Astrocyte of the hippocampus (primary cell): ENCODE data around the gene KCNF1.

ENCODE experiments used
- DNase-seq: peaks from one replicate; pipeline ENCODE4 v3.0.0; 2011; ENCODE audit warnings: low read depth, low spot score

Gene KCNF1

DNA sequence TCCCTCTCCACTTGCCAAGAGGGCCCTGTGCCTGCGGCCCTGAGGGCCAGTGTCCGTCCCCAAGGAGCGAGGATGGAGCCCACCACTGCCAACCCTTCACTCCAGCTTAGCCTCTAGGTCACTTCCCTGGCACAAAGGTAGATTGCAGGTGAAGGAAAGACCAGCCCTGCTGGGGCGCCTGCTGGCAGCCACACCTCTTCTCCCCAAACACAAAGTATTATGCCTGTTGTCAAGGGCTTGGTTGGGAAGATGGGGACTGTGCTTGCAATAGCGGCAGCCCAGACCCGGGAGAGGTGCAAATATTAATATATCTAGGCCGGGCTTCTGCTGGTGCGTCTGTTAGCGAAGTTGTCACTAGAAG, 7.7 kb downstream of the KCNF1 start:
- no peak for DNase-seq

DNA sequence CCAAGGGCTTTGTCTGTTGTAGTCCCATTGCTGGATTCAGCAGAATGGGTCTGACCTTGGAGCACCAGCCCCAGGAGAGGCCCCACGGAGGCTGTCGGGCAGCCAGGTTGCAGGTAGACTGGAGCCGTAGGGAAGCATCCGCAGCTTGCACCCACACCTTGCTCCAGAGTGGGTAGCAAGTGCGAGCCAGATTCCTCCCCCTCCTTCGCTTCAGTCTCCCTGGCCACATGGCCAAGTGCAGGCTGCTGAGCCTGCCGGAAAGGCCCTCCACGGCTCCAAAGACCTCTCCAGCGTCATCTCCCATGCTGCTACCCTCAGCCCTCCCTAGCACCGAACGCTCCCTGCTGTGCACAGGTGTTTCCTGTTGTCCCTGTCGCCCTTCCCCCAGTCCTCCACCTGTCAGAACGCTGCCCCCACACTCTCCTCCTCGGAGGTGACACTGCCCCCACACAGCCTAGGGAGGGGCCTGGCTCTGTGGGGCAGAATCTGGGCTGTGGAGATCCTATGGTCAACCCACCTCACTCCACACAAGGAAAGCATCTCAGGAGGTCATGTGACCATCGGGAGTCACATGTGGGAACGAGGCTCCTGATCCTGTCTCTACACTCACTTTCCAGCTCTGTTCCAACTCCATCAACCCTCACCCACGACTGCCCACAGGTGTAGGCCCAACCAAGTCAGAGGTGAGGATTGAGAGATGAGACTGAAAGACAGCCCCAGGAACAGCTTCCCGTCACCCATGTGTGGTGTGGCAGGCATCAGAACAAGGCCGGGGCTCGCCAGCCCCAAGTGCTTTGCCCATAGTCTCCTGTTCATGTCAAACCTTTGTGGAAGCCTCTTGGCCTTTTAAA, 8.3 kb downstream of the KCNF1 start:
- DNase-seq, result no peak

DNA sequence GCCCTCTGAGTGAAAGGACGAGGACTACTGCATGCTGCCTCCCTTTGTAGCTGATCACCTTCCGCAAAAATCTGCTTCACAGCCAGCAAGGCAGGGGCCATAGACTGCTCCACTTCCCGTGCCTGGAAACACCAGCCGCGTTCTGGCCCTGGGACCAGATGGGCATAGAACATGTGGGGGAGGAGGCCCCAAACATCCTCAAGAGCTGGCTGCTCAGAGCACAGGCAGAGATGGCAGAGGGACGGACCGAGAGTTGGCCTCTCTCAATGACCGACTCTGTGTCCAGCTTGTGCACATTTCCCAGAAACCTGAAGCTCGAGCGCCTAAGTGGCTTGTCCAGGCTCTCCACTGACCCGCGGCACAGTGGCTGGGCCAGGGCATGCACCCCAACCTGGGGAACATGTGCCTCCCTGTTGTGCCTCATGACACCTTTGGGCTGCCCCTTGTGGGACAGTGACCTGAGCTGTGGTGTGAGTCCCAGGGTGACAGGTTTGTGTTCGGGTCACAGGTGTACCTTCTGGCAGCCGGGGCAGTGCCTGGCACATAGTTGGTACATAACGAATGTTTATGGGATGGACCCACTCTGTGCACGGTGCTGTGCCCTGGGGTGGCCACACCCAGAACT, 9.1 kb downstream of the KCNF1 start:
- DNase-seq, result no peak

DNA sequence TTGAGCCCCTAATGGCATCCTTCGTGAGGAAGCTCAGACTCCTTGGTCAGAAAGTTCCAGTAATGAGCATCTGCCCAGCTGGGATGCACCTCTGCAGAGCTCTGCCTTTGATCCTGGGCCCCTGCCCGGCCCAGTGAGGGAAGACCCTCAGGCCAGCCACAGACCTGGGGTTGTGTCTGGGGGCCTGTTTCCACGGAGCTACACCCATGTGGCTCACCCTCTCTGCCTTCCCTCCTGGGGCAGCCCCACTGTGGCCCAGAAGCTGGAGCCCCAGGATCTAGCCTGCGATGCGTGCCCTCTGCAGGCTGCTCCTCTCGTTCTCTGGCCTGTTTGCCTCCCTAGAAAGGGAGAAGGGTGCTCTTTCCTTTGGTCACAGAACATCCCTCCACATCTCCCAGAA, 9.8 kb downstream of the KCNF1 start:
- no peak for DNase-seq

DNA sequence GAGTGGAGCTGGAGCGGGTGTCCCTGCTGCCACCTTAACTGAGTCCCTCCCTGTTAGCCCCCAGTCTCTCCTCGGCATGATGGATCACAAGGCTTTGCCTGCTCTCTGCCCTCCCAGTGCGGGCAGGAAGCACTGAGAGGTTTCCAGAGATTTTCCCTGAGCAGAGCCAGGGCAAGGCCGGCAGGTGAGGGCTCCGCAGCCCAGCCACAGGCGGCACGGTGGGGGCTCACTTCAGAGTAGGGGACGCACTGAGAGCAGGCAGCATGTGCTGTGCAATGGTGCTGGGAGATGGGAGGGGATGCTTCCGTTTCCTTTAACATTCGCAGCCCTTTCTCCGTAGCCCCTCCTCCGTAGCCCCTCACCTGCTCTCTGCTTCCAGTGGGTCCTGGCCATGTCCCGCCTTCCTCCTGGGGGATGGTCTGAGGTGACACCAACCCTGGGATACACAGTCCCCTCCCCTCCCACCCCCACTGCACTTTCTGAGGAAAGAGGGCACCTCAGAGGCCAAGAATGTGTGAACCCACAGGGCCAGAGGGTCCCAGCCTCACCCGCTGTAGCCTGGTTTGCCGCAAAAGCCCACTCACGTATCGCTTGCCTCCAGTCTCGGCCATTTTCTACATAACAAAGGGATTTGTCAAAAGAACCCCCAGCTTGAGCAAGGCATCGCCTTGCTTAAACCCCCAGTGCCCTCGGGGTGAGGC, 10.7 kb downstream of the KCNF1 start:
- no peak for DNase-seq

DNA sequence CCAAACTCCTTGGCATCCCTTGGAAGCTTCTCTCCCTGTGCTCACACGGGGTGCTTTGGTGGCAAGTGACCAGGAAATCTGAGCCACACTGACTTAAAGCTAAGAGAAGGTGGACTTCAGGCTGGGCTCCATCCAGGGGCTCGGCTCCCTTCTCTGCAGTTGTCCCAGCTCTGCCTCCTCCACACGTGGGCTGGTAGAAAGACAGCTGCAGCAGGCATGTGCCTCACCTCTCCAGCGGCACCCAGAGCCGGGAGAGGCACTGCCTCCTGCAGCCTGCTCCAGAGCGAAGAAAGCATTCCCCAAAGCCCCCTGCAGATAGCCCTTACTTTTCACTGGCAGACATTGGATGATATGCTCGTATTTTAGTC, 11.3 kb downstream of the KCNF1 start:
- DNase-seq, result no peak

DNA sequence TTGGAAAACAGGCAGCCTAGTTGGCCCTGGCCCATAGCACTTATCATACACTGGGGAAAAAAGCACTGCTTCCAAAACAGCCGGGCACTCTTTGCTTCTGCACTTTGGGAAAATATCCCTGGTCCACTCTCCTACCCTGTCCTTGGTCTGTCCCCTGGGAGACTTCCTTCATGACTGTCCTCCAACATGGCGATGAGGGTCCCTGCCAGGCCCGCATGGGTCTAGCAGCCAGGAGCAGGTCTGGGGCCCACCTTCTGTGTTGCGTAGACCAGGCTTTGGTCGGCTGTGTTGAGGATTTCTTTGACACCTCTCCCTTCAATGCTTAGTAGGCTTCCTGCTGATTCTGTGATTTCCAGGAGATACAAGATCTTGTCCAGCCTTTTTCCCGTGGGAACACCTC, 12.2 kb downstream of the KCNF1 start:
- no peak for DNase-seq

DNA sequence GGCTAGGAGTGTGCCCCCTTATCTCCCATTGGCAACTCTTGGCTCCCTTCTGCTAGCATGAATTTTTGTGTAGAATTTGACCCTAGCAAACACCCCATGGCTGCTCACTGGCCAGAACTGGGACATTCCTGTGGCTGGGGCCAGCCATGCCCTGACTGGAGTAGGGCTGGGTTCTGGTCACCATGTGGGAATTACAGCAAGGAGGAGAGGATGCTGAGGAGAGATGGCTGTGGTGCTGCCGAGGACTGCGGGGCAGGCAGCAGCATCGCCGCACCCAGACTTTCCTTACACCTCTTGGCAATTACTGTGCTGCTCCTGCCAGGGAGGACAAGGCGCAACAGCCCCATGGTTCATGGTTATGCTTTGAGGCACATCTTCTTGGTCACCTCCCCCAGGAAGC, 12.7 kb downstream of the KCNF1 start:
- DNase-seq, result peak; percentile 64

DNA sequence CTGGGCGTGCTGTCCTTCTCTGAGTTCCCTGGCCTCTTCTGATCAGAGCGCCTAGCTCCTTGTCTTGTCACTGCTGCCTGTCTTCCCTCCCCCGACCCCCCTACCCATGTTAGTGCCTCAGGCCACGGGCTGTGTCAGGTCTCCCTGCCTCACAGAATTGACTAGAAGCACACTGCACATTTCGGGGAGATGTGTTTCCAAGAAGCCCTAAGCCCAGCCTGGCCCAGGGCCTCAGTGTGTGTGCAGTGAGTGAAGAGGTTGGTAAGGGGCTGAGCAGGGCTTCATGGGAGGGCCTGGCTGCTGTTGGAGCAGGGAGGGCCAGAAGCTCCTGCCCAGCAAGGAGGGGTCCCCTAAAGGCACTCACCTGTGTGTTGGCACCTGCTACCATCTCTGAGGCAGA, 13.1 kb downstream of the KCNF1 start:
- DNase-seq, result no peak

DNA sequence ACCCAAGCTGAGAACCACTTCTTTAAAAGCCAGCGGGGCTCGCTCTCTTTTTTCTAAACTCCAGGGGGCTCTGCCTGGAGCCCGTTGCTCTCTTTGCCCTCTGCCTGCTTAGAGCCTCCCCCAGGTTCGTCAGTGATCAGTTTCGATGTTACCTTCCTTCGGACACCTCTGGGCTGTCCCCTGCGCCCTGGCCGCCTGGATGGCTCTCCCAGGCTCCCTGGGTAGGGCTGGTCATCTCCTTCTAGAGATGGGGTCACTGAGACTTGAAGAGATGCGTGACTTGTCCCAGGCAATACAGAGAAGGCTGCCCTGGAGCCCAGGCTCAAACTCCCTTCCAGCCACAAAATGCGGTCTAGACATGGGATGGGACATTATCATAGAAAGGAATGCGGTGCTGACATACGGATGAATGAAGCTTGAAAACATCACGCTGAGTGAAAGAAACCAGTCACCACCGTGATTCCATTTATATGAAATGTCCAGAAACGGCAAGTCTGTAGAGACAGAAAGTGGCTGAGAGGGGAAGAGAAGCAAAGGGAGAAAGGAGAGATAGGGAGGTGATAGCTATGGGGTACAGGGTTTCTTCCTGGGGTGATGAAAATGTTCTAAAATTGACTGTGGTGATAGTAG, 14.6 kb downstream of the KCNF1 start:
- no peak for DNase-seq

DNA sequence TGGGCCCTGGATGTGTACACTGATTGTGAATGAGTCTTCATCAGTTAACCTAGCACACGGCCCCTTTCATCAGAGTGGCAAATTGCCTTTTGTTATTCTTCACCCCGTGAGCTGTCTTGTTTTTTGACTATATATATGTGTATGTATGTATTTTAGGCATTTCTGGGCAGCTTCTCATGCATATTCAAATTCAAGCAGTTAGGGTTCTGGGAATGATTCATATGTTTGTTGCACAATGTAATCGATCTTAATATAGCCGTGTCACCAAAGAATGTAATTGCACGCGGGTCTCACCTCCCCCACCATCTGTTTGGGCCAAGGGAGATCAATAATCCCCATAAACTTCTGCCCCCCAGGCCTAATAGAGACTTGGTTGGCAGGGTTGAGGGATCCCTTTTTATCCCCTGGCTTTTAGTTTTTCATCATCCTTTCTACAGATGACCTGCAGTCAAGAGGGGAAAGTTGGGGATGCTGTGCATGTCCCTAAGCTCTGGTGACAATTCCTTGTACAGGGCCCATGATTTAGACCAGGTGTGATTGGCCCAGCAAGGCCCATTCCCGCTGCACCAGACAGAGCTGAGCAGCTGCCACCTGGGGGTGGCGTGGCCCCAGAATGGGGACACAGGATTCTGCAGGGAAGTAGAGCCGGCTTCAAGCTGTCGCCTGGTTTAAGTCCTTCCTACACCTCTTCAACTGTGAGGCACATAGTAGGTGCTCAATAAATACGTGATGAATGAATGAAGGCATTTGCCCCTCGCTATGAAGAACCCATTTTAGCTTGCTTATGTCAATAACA, 19.2 kb downstream of the KCNF1 start:
- DNase-seq, result no peak

DNA sequence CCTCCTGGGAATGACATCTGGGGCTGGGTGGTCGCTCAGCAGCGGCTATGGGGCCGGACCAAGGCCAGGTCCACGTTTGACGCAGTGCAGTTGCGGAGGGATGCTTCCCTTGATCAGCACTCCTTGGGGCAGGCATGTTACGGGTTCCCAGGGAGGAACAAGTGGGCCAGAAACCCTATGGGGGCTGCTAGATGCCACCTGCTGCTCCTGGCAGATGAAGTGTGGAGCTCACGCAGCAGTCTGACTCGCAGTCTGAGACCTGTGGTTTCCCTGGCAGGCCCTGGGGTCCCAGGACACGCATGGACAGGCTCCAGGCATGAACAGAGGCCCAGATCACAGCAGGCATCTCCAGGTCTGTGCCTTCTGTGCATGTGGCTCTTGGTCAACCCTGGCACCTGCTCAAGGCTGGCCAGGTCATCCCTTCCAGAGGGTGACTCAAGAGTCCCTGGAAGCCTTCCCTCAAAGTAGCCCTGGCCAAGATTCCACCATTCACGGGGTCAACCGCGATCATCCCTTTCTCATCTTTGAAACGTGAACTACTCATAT, 20.0 kb downstream of the KCNF1 start:
- peak; percentile 73 for DNase-seq

DNA sequence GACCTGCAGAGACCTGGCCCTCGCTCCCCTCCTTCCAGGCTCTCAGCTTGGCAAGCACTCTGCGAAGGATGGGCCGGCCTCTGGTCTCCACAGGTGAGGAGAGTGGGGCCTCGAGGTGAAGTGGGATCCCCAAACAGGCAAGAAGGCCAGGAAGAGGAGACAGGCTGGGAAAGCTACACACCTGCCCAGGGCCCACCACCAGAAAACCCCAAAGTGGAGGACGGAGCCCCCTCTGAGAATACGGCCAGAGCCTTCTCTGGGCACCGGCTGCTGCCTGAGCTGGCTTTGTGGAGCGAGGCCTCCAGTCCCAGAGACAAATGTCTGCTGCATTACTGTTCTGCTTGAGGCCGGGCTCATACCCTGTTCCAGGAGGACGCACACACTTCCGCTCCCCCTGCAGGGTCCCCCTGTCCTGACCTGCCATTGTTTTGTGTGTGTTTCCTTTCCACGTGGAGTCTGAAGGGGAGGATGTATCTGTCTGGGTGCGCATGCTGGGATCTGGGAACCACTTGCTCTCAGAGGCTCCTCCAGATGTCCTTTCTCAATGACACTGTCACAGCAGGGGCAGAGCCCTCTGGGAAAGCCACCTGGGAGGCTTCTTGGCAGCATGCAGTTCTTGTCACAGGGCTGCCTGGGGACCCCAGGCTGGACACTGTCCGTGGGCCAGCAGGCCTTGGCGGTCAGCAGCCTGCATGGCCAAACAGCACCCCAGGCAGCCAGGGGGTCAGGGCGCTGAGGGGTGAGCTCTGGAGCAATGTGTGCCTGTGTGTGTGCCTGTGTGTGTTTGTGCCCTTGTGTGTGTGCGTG, 20.8 kb downstream of the KCNF1 start:
- no peak for DNase-seq

DNA sequence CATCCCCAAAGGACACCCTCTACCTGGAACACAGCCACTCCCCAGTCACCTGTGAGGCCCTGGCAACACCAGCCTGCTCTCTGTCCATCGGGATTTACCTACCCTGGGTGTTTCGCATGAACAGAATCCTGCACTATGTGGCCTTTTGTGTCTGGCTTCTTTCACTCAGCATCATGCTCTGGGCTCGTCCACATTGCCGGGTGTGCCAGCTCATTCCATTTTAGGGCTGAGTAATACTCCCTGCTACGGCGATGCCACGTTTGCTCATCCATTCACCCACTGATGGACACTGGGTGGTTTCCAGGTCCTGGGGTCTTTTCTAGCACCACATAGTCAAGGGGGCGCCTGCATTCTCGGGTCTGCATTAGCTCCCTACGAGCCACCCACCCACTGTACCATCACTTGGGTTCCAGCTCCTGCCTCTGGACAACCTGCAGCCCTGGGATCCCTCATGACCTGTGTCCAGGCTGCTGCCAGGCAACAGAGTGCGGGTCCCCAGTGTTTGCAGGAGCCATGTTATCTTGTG, 22.0 kb downstream of the KCNF1 start:
- DNase-seq, result no peak

DNA sequence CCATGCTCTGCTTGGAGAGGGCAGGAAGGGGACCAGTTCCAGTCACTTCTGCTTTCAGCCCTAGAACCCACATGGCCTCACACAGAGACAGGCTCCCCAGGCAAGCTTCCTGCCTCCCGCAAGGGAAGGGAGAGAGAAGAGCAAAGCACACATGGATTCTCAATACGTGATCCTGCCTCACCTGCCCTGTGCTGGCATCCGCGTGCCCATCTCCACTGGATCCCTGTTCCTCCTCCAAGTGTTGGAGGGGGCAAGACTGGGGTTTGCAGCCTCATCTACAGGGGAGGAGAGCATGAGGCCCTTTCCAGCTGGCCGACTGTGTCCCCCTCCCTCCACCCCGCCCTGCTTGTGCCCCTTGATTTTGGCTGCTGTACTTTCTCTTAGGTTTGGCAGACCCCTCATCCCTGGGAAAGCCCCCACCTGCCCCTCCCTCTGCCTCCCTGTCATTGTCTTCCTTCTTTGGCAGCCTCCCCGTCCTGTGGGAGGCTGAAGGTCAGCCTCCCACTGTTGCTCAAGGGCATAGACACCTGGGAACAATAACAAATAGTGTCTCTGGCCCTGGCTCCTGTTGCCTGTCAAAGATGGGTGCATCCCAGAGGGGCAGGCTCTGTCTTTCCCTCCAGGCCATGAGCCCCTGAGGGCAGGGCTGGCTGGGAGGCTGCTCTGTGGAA, 22.7 kb downstream of the KCNF1 start:
- DNase-seq, result no peak

DNA sequence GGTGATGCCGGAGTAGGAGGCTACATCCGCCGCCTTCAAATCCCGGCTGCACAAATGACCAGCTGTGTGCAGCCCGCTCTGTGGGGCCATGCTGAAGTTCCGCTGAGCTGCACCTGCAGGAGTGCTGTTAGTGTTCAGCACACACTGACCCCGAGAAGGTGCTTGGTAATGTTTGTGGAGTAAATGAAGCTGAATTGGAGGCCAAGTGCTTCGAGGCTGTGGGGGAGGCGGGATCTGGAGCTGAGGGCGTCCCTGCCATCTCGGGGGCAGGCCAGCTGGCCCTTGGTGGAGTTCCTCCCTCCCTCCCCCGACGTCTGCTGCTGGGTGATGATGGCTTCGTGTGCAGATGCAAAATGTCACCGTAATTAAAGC, 23.2 kb downstream of the KCNF1 start:
- DNase-seq, result no peak

DNA sequence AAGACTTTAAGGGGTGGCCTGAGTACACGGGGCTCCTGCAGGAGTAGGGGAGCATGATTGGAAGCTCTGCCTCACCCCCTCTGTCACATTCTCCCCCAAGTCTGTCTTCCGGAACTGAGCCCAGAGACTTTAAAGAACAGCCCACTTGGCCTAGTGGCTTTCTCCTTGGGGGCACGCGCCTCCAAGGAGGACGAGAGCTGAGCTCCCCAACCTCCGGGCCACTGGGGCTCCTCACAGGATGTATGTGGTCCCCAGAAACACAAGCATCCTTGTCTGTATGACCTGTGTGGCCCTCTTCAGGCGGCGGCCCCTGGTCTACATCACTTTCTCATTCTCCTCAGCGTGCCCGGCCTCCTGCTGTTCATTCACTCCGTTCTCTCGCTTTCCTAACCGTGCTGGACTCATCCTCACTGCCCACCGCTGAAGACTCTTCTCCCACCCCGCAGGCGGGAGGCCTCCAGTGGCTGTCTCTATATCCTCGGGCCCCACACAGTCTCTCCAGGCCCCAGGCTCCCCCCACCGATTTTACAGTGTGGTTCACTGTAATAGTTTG, 23.7 kb downstream of the KCNF1 start:
- no peak for DNase-seq

DNA sequence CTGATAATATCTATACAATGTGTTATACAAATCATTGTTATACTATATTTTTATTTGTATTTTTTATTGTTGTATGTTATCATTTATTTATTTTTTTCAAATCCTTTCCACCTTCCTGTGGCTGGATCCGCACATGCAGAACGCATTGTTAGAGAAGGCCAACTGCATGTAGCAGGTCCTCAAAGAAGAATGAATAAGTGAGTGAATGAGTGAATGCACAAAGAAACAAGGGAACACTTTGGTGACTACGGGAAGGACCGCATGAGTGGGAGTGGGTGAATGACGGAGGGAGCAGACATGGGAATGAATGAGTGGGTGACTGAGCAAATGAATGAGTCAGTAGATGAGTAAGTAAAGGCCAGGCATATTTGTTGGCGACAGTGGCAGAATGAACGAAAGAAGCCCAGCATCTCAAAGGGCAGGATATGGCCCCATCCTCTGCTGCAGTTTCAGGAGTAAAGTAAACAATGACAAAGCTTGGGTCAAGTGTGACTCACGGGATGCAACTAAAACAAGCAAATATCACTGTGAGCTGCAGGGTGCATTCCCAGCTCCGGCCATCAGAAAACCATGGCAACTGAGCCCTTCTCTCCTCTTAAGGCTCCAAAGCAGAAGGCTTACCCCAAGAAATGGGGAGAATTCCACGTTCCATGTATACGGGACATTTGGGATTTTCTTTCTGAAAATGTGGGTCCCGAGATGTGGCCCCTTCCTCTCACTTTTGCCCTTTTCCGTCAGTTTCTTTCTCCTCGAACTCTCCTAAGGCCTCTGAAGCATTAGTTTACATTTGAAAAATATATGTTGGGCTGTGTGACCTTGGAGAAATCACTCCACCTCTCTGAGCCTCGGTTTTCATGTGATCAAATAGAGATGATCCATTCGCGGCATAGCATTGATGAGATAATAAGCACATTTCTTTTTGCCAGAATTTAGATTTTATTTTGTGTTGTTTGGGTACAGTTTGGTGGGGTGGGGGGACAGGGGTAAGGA, 24.5 kb downstream of the KCNF1 start:
- DNase-seq, result peak; percentile 92
